H1 (cell line): Measurements from ENCODE around the gene TRIB2. TPM values are rescaled to one million over a fixed set of nuclear protein-coding genes. Genes with fewer than 3 reads are reported as not detected.

ENCODE experiments used
- CBX5 ChIP-seq: fragments of 300-800, 300-1000 bp; sonication (generic); IDR thresholded peaks from 2 replicates; pipeline ENCODE4 v1.7.1; 2016; ENCODE audit warnings: antibody characterized with exemption, low read length, low read depth
- polyA plus RNA-seq, 7 experiments: library from polyadenylated mRNA; depleted of rRNA in 3 of 7; stranded (reverse) in 5 of 7; unstranded in 2 of 7; fragments of >200 nt in 5 of 7; fragments of 200-250 nt in 2 of 7; gene quantifications; 1 replicate in 5 of 7; 2 replicates in 1 of 7; 4 replicates in 1 of 7; pipeline versions ENCODE4 v1.2.1 to v1.2.3, GENCODE V29; 2011 to 2013; ENCODE audit warnings: missing spikeins in 2 of 7, mixed read lengths in 2 of 7
- total RNA-seq: library from RNA; stranded (reverse); fragmentation: NEBNext Ultra II Directional; extraction: Animal tissue kit (Norgen Biotek cat#: 25700); gene quantifications from 2 replicates; pipeline ENCODE4 v1.2.1, GENCODE V29; 2021

The TRIB2 gene
- total and polyA plus RNA-seq, 2 of the 8 experiments (the other 6 are each of a cell fraction or from before 2014, with no cell fraction given), result 40.8 to 57.0 TPM

- TF ChIP-seq CBX5, result no peak
Observed at GRCh38 chr2:12712881-12713280, 3.9 kb upstream of the TRIB2 start (continued).
